ENCODE data around the gene BRD4. TPM values are rescaled to one million over a fixed set of nuclear protein-coding genes. Genes with fewer than 3 reads are reported as not detected.

The BRD4 gene
- polyA plus RNA-seq, 4 donors = 44.5 to 69.0 (median 53.5) TPM

DNA sequence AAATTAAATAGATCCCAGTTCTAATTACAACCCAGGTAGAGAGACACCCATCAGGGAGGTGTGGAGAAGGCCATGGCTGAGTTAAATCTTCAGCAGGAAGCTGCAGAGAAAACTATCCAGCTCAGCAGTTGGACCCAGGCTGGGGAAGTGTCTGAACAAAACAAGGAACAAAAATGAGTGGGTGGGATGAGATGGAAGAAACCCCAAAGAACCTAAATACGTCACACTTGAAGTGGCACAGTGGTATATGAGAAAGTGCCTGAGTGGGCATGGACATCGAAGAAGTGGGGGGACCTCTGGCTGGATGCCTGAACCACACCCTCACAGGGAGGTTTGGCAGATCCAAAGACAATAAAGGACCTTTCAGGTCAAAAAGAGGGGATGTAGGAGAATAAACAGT, 96.6 kb downstream of the BRD4 start:
- no peak for DNase-seq (ENCODE audit: low read depth in 4 of 4, low spot score in 3 of 4)

DNA sequence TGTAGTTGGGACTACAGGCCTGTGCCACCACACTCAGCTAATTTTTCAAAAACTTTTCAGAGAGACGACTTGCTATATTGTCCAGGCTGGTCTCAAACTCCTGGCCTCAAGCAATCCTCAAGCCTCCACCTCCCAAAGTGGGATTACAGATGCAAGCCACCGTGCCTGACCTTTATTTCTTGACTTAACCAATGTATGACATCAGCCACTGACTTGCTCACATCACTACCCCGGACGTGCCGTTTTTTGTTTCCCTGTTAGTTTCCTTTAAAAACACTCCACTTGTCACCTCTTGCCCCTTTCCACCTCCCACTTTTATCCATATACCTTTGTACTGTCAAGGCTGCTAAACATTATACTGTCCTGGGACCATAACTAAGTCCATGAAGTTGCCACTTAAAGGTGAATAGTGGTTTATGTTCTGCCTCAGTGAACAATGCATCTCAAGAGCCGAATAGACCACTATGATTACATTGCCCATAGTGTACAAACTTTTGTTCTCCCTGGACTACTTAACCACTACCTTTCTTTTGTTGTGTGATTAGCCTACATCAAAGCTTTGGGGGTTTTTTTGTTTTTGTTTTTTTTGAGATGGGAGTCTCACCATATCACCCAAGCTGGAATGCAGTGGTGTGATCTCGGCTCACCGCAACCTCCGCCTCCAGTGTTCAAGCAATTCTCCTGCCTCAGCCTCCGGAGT, 97.8 kb downstream of the BRD4 start:
- DNase-seq (ENCODE audit: low read depth in 4 of 4, low spot score in 3 of 4) = no peak

DNA sequence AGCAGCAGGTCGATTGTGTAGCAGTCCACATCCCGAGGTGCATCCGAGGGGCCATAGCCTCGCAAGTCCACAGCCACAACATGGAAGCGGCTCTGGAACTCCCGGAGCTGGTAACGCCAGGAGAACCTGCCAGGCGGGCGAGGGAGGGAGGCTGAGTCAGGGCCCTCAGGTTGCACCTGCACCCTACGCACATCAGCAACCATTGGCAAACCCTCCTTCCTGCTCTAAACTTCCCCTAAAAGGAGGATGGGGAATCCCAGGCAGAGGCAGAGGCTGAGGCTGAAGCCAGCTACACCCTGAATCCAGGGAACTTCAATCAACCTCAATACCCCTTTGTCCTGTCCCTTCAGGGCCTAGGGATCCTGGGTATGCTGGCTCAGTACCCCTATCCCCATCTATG, 101.1 kb downstream of the BRD4 start:
- no peak for DNase-seq (ENCODE audit: low read depth in 4 of 4, low spot score in 3 of 4)

DNA sequence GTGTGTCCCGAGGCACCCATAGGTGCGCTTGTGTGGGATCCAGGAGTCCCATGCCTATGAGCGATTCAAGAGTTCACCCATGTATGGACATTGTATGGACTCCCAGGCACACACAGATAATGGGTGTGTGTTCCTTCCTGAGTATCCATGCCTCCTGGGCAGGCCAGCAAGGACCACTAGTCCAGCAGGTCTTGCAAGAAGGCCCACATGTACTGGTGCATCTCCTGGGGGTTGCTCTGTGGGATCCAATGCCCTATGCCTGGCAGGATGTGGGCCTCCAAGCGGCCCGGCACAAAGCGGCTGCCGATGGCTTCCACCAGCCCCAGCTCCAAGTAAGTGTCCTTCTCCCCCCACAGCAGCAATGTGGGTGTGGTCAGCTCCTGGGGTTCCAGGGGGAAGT, 105.1 kb downstream of the BRD4 start:
- DNase-seq (ENCODE audit: low read depth in 4 of 4, low spot score in 3 of 4) = no peak

DNA sequence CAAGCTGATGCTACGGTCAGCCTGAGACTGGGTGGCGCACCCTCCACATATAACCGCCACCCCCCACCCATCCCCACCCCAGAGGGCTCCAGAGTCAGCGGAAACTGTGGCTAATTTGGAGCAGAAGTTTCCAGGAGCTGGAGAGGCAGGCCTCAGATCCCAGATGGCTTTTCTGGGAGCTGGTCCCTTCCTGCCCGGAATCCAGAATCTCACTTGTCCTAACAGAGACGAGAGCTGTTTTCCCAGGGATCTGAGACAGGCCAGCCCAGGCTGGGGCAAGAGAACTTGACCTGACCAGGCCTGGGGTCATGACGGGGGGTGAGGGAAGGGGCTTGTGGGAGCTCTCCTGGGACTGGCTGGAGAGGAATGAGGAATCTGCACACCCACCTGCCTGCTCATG, 106.6 kb downstream of the BRD4 start:
- no peak for DNase-seq (ENCODE audit: low read depth in 4 of 4, low spot score in 3 of 4)

DNA sequence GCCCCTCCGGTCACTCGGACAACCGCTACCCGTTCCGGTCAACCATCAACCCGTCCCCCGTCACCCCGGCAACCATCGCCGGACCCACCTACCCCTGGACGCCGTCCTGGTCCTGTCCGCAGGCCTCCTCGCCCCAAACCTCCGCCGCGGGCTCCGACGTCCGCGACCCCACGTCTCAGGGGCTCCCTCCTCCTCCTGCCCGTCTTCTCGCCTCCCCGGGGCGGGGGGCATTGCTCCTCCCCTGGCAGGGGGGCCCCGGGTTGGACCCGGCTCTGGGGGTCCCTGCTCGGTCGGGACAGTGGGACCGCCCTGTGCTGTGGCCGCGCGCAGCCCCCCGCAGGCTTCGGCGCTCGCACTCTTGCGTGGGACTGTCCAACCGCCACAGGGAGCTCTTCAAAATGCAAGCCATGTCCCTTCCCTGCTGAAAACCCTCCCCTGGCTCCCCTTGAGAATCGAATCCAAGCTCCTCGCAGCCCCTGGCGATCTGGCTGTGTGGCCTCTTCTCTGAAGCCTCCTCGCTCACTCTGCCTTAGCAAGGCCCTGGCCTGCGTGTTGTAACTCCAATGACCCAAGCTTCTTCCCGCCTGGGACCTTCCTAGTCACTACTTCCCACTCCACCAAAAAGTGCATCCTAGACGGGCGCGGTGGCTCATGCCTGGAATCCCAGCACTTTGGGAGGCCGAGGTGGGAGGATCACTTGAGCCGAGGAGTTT, 108.5 kb downstream of the BRD4 start:
- DNase-seq (ENCODE audit: low read depth in 4 of 4, low spot score in 3 of 4) = no peak

DNA sequence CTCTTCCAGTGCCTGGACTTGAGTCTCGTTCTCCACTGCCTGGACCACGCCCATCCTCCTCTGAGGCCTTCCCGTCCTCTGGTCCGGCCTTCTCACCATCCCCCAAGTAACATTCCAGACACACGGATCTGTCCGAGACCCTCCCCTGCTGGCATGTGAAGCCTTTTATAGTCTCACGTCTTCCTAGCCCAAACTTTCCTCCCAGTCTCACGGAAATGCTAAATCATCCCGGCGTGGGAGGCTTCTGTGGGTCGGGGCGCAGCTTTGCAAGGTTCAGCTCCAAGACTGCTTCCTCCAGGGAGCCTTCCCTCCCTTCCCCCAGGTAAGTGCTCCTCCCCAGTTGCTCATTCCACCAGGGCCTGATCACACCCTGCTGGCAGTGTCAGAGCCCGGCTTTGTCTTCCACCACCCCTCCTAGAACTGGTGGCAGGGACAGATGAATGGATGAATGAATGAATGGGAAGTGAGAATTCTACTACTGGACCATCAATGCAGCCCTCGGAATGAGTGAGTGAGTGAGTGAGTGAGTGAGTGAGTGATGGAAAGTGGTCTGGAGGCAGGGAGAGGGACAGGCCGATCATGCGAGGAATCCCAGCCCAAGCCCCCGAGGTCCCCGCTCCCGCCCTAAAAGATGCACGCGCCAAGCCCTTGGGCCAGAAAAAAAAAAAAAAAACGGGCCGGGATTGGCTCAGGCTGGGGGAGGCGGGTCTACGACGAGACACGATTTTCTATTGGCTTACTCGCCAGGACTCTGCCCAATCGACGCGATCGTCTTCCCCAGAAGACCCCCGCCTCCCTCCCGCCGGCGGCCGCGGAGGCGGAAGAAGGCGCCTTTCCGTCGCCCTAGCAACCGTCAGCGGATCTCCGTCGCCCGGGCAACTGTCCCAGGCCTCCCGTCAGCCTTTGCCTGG, 109.3 kb downstream of the BRD4 start:
- DNase-seq (ENCODE audit: low read depth in 4 of 4, low spot score in 3 of 4) = peak; percentile 91 to 94 (median 92)

DNA sequence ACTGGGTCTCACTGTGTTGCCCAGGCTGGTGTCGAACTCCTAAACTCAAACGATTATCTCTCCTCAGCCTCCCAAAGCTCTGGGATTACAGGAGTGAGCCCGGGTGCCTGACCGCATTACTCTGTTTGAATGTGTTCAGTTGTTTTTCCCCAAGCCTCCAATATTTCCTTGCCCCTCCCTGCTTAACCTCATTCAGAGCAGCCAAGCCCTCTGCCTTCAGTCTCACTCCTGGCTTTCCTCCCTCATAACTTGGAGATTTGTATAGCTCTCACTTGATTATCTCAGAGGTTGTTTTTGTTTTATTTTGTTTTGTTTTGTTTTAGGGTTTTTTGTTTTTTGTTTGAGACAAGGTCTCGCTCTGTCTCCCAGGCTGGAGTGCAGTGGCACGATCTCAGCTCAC, 111.5 kb downstream of the BRD4 start:
- no peak for DNase-seq (ENCODE audit: low read depth in 4 of 4, low spot score in 3 of 4)

DNA sequence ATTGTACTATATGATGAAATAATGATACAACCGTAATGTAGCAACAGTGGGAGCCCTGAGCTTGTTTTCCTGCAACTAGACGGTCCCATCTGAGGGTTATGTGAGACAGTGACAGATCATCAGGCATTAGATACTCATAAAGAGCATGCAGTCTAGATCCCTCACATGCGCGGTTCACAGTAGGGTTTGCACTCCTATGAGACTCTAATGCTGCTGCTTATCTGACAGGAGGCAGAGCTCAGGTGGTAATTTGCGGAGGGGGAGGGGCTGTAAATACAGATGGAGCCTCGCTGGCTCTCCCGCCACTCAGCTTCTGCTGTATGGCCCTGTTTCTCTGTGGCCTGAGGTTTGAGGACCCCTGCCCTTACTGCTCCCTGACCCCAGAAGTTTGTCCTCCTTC, 113.8 kb downstream of the BRD4 start:
- no peak for DNase-seq (ENCODE audit: low read depth in 4 of 4, low spot score in 3 of 4)

DNA sequence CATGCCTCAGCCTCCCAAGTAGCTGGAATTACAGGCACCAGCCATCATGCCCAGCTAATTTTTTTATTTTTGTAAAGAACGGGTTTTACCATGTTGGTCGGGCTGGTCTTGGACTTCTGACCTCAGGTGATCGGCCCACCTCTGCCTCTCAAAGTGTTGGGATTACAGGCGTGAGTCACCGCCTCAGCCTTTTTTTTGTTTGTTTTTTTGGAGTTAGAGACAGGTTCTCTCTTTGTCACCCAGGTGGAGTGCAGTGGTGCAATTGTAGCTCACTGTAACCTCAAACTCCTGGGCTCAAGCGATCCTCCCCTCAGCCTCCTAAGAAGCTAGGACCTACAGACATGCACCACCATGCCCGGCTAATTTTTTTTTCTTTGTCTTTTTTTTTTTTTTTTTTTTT, 116.0 kb downstream of the BRD4 start:
- no peak for DNase-seq (ENCODE audit: low read depth in 4 of 4, low spot score in 3 of 4)

DNA sequence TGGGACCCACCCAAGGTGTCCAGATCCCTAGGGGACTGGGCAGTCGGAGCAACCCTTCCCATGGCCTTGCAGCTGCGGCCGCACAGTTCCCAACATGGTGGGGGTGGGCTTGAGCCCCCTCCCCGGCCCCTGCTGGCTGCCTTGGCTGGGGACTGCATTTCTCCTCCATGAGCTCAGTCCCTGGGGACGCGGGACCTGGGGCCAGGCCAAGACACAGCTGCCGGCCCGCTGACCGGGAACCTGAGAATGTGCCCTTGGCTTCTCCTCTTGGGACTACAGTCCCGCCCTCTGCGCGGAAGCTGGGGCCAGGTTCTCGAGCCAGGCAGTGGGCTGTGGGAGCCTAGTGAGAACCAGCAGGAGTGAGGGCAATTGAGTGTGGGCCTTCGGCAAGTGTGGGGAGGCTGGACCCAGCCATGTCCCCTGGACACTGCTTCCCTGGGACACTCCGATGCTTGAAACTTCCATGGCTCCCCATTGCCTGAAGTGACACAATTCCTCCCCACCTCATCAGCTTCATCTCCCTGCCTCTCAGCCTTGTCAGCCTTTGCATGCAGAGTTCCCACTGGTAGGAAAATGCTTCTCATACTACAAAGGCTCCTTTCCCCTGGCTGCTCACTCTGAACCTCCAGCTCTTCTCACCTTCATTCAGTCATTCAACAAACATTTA, 118.5 kb downstream of the BRD4 start:
- DNase-seq (ENCODE audit: low read depth in 4 of 4, low spot score in 3 of 4) = no peak

DNA sequence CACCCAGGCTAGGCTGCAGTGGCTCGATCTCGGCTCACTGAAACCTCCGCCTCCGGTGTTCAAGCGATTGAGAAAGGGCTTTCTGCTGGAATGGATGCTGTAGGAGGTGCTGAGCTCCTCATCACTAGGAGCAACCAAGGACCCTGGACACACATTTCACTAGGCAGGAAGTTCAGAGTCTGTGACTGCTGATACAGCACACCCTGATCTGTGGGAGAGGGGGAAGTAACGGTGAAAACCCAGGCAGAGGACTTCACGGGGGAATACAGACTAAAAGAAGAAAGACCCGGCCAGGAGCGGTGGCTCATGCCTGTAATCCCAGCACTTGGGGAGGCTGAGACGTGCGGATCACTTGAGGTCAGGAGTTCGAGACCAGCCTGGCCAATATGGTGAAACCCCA, 119.6 kb downstream of the BRD4 start:
- no peak for DNase-seq (ENCODE audit: low read depth in 4 of 4, low spot score in 3 of 4)

DNA sequence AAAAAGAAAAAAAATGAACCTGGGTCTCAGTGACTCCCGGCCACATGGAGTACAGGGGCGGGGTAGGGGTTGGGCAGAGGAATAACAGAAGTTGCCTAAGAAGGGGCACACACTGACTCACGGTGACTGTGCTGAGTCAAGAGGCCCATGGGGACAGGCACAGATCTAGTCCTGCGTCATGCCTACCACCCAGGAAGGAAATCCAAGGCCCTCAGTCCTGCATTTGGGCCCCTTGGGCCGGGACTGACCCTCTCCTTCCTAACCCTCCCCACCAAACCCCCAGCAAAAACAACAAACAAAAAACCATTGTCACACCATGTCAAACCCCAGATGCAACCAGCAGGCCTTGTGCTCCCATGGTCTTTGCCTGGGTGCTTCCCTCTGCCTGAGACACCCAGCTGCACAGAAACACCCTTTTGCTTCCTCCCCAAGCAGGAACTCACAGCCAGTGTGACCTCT, 122.0 kb downstream of the BRD4 start:
- no peak for DNase-seq (ENCODE audit: low read depth in 4 of 4, low spot score in 3 of 4)

DNA sequence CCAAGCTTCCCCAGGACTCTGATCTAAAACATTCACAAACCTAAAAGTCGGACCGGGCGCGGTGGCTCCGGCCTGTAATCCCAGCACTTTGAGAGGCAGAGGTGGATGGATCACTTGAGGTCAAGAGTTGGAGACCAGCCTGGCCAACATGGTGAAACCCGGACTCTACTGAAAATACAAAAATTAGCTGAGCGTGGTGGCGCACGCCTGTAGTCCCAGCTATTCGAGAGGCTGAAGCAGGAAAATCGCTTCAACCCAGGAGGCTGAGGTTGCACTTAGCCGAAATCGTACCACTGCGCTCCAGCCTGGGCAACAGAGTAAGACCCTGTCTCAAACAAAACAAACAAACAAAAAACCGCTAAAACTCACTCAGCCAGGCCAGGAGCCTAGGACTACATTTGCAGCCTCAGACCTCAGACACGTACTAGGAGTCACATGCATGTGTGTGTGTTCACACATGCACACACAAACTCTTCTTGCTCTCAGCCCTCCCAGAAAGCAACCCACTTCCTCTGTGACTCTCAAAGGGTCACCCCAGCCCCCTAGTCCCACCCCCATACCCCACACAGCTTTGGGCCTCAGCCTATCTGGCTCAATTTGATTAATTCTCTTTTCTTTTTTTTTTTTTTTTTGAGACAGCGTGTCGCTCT, 130.8 kb downstream of the BRD4 start:
- no peak for DNase-seq (ENCODE audit: low read depth in 4 of 4, low spot score in 3 of 4)

DNA sequence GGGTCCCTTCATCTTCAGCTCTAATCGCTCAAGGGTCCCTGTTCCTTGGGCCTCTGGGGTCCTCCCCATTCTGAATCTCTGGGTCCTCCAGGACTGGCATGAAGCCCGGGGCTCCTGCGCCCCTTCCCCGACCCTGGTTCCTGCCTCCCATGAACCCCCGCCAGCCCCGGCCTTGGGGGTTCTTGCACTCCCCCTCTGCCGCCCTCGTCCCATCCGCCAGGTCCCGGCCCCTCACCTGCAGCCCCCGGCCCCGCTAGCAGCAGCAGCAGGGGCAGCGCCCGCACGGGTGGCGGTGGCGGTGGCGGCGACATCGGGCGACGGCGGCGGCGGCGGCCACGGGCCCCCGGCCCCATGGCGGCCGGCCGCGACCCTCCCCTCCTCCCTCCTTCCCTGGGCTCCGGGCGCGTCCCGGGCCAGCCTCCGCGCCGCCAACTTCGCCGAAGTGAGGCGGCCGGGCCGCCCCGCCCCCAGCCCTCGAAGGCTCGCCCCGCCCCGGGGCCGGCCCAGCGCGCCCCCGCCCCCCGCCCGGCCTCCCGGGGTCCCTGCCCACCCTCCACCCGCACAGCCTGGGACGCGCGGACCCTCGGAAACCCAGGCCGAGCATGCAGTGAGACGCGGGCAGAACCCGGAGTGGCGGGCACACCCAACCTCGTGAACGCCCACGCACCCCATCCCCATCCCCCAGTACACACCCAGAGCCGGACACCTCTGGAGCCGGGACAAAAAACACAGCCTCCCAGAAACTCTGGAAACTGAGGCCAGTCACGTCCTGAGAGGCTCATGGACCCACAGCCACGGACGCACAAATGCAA, 131.6 kb downstream of the BRD4 start, which contains the start of gene NOTCH3:
NOTCH3 (minus strand) TSS at position 443 of the 812 bp plus-strand sequence; CDS start at position 353, 90 bp downstream.
- DNase-seq (ENCODE audit: low read depth in 4 of 4, low spot score in 3 of 4) = no peak

DNA sequence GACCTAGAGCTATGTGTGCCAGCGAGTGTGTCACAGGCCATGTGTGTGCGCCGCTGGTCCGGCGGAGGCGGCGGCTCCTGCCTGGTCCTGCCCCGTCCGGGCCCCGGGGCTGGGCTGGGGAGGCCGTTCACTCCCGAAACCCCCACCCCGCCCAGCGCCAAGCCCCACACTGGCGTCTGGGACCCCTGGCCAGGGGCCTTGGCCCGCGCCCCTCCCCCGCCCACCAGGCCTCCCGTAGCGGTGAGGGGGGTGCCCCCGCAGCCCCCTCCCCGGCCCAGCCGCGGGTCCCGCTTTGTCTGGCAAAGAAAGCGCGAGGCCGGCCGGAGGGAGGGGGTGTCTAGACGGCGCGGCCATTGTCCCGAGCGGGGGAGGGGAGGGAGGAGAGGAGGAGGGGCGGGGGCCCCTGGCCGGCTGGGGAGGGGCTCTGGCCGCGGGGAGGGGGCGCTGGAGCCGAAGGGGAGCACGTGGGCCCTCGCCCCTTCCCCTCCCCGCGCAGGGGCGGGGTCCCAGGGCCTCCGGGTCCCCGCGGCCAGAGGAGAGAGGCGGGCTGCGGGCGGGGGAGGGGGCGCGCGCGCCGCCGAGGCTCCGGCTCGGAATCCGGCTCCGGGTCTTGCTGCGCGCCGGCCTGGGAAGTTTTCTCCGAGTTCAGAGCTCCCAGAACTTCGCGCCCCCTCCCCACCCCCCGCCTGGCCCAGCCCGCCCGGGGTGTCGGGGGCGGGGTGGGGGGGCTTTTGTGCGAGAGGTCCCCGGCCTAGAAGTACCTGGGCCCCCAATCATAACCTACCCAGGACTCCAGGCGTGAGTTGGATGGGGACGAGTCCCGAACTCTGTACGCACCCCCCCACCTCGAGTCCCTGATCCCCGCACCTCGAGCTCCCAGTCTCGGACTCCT, 132.4 kb downstream of the BRD4 start:
- DNase-seq (ENCODE audit: low read depth in 4 of 4, low spot score in 3 of 4) = peak in 2 of 4 donors; percentile 68 to 70

DNA sequence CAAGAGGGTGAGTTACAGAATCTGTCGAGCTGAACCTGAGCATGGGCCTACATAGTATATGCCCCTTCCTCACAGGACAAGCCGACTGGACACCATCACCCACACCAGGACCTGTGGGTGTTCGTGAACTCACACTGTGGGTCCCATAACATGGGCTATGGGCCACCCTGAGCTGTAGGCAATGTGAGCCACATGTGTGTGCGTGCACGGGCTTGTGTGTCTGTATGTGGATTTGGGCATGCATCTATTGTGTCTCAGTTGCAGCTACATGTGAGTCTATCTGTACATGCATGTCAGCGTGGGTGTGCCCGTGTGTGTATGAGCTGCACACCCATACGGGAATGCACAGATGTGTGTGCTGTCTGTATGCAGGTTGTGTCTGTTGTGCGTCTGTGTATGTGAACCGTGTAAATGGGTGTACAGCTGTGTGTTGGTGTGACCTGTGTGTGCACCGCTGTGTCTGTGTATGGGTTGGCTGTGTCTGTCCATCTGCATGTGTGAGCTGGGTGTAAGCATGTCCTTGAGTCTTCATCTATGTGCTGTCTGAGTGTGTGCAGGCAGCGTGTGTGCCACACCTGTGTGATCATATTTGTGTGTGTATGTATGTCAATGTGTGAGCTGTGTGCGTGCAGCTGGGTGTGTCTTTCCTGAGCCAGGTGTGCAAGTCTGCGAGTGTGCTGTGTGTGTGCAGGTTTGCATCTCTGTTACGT, 133.2 kb downstream of the BRD4 start:
- no peak for DNase-seq (ENCODE audit: low read depth in 4 of 4, low spot score in 3 of 4)

DNA sequence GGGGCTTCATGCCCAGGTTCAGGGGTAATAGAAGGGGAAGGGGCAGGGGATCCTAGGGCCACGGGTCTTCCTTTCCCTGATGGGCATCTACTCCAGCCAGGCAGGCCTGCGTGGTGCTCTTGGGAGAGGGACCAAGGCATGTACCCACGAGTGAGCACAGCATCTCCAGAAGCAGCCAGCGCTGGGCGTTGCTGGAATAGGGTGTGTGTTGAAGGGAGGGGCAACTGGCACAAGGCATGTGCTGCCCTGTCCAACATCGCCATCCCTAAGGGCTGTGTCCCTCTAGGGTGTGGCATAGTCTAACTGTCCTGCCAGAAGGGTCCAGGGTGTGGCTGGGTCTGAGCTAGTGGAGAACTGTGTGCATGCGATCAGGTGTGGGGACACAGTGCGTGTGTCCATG, 134.4 kb downstream of the BRD4 start:
- no peak for DNase-seq (ENCODE audit: low read depth in 4 of 4, low spot score in 3 of 4)

Data from left renal pelvis (tissue), 4 donors.